Upper lobe of left lung (tissue), 4 donors: Measurements from ENCODE around the gene NIN.

ENCODE experiments used
- EP300 ChIP-seq, 4 donors: sonication (generic); formaldehyde crosslinking; IDR thresholded peaks; one replicate each; pipeline ENCODE4 v1.5.1; 2017; ENCODE audit warnings: antibody characterized with exemption in 4 of 4, control low read depth in 2 of 4
- POLR2A ChIP-seq, 4 donors: fragments of 450-650 bp; IDR thresholded peaks; one replicate each; pipeline ENCODE4 v1.5.1; 2016 to 2017; ENCODE audit warnings: antibody characterized with exemption in 4 of 4, mild to moderate bottlenecking in 2 of 4
- POLR2AphosphoS5 ChIP-seq, 2 donors: sonication (generic); formaldehyde crosslinking; IDR thresholded peaks; one replicate each; pipeline ENCODE4 v1.5.1; 2017; ENCODE audit warnings: antibody characterized with exemption in 2 of 2
- TF ChIP-seq, protein P1 (sequence below), 6 experiments: fragments of 450-650 bp in 4 of 6; fragments of 200-600 bp in 2 of 6; sonication (generic) in 2 of 6; IDR thresholded peaks; one replicate each; pipeline ENCODE4 v1.5.1; 2016 to 2019; ENCODE audit warnings: antibody characterized with exemption in 6 of 6

DNA sequence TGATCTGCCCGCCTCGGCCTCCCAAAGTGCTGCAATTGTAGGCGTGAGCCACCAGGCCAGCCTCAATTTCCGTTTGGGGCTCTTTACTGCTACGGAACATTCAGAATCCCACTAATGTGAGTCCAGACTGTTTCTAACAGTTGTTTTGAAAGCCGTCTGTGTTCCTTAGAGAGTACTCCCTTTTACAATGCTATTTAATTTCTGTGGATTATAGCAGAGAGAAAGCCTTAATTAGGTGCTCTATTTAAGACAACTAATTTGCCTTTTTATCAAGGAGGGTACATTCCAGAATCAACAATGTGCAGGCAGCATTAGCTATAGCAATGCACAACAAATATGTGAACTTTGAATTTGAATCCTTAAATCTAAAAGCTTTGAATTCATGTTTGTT lies 160.1 kb downstream of the NIN start:
- TF ChIP-seq, protein P1, sequence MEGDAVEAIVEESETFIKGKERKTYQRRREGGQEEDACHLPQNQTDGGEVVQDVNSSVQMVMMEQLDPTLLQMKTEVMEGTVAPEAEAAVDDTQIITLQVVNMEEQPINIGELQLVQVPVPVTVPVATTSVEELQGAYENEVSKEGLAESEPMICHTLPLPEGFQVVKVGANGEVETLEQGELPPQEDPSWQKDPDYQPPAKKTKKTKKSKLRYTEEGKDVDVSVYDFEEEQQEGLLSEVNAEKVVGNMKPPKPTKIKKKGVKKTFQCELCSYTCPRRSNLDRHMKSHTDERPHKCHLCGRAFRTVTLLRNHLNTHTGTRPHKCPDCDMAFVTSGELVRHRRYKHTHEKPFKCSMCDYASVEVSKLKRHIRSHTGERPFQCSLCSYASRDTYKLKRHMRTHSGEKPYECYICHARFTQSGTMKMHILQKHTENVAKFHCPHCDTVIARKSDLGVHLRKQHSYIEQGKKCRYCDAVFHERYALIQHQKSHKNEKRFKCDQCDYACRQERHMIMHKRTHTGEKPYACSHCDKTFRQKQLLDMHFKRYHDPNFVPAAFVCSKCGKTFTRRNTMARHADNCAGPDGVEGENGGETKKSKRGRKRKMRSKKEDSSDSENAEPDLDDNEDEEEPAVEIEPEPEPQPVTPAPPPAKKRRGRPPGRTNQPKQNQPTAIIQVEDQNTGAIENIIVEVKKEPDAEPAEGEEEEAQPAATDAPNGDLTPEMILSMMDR (IDR thresholded peaks at IDR 0.05) = no peak
- TF ChIP-seq POLR2A (IDR thresholded peaks at IDR 0.05) (no peak), POLR2AphosphoS5 (IDR thresholded peaks at IDR 0.05) (no peak), EP300 (IDR thresholded peaks at IDR 0.05) (no peak)
